K562 (cell line): ENCODE data around the gene PSMA6. TPM values are rescaled to one million over a fixed set of nuclear protein-coding genes. Genes with fewer than 3 reads are reported as not detected.

Experiments used
- CHCHD3 ChIP-seq: fragments of 250-450 bp; sonication (Bioruptor Pico); IDR thresholded peaks from 2 replicates; pipeline ENCODE4 v2.1.2; 2022; ENCODE audit warnings: mild to moderate bottlenecking
- CLOCK ChIP-seq: fragments of 250-450 bp; sonication (Bioruptor Pico); IDR thresholded peaks from 2 replicates; pipeline ENCODE4 v1.4.0; 2020; ENCODE audit warnings: mild to moderate bottlenecking, moderate library complexity, borderline replicate concordance
- NR3C1 ChIP-seq: sonication (generic); formaldehyde crosslinking; IDR thresholded peaks from 2 replicates; pipeline ENCODE4 v1.8.1; 2022; ENCODE audit warnings: missing genetic modification reagents
- TFE3 ChIP-seq: fragments of 450-650 bp; formaldehyde crosslinking; IDR thresholded peaks from 2 replicates; pipeline ENCODE4 v1.4.0; 2020; ENCODE audit warnings: mild to moderate bottlenecking, mixed read lengths
- ZNF57 ChIP-seq: fragments of 450-650 bp; formaldehyde crosslinking; IDR thresholded peaks from 2 replicates; pipeline ENCODE4 v1.4.0; 2020; ENCODE audit warnings: mild to moderate bottlenecking, moderate library complexity
- polyA plus RNA-seq, 8 experiments: library from polyadenylated mRNA; depleted of rRNA in 4 of 8; stranded (reverse) in 5 of 8; unstranded in 3 of 8; fragments of >200 nt; fragmentation: Nextera tagmentation in 2 of 8; fragmentation: Illumina TruSeq in 1 of 8; extraction: Ambion mirVana in 2 of 8; extraction: Trizol in 1 of 8; gene quantifications; 2 replicates each; pipeline versions ENCODE4 v1.2.1 to v1.2.3, GENCODE V29; 2011 to 2014; ENCODE audit warnings: inconsistent platforms in 1 of 8, missing spikeins in 1 of 8
- total RNA-seq, 7 experiments: library from RNA; depleted of rRNA in 6 of 7; stranded (reverse); fragments of >200 nt in 6 of 7; fragmentation: Illumina TruSeq in 2 of 7; extraction: Trizol in 2 of 7; gene quantifications; 2 replicates each; pipeline versions ENCODE4 v1.2.1 to v1.2.3, GENCODE V29; 2011 to 2021; ENCODE audit warnings: low replicate concordance in 1 of 7
- TF ChIP-seq, protein P1 (sequence below): fragments of 250-450 bp; sonication (Bioruptor Pico); IDR thresholded peaks from 2 replicates; pipeline ENCODE4 v1.8.0; 2021; ENCODE audit warnings: moderate library complexity, mild to moderate bottlenecking, inconsistent platforms
- TF ChIP-seq, protein P2 (sequence below): fragments of 450-650 bp; conservative IDR thresholded peaks from 2 replicates; pipeline ENCODE4 v1.6.1; 2016; ENCODE audit warnings: missing genetic modification characterization, low read depth, mild to moderate bottlenecking, control low read depth, missing compliant biosample characterization
- TF ChIP-seq, protein P3 (sequence below): fragments of 250-450 bp; sonication (Bioruptor Pico); IDR thresholded peaks from 2 replicates; pipeline ENCODE4 v1.8.0; 2022; ENCODE audit warnings: inconsistent platforms
- TF ChIP-seq, protein P4 (sequence below): conservative IDR thresholded peaks from 2 replicates; pipeline ENCODE4 v1.6.1; 2011; ENCODE audit warnings: low read depth, mild to moderate bottlenecking, low read length; ENCODE audit not compliant: control insufficient read depth

PSMA6 gene
- total and polyA plus RNA-seq, 9 of the 15 experiments (the other 6 are each of a cell fraction or from before 2014, with no cell fraction given): 210 to 952 (median 288) TPM

DNA sequence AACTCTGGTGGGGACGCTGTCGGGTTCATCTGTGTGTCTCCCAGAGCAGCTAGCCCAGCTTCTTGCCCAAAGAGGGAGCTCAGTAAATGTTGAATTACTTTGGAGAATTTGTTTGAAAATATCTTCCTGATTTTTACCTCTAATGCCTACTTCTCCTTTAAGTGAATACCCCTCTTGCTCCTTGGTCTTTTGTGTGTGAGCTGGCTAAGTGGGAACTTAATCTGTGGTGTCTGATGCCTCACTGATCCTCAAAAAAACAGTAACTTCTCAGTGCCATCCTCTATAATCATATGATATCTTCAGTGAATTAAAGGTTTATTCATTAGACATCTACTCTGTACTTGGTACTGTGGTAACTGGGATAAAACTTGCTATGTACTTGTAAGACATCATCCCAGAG lies 7.7 kb upstream of the PSMA6 start (continued):
- TF ChIP-seq, protein P1, sequence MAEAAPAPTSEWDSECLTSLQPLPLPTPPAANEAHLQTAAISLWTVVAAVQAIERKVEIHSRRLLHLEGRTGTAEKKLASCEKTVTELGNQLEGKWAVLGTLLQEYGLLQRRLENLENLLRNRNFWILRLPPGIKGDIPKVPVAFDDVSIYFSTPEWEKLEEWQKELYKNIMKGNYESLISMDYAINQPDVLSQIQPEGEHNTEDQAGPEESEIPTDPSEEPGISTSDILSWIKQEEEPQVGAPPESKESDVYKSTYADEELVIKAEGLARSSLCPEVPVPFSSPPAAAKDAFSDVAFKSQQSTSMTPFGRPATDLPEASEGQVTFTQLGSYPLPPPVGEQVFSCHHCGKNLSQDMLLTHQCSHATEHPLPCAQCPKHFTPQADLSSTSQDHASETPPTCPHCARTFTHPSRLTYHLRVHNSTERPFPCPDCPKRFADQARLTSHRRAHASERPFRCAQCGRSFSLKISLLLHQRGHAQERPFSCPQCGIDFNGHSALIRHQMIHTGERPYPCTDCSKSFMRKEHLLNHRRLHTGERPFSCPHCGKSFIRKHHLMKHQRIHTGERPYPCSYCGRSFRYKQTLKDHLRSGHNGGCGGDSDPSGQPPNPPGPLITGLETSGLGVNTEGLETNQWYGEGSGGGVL: no peak
- TF ChIP-seq NR3C1 (CRISPR knock-in tag): no peak
- TF ChIP-seq, protein P2, sequence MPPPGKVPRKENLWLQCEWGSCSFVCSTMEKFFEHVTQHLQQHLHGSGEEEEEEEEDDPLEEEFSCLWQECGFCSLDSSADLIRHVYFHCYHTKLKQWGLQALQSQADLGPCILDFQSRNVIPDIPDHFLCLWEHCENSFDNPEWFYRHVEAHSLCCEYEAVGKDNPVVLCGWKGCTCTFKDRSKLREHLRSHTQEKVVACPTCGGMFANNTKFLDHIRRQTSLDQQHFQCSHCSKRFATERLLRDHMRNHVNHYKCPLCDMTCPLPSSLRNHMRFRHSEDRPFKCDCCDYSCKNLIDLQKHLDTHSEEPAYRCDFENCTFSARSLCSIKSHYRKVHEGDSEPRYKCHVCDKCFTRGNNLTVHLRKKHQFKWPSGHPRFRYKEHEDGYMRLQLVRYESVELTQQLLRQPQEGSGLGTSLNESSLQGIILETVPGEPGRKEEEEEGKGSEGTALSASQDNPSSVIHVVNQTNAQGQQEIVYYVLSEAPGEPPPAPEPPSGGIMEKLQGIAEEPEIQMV: no peak
- TF ChIP-seq, protein P3, sequence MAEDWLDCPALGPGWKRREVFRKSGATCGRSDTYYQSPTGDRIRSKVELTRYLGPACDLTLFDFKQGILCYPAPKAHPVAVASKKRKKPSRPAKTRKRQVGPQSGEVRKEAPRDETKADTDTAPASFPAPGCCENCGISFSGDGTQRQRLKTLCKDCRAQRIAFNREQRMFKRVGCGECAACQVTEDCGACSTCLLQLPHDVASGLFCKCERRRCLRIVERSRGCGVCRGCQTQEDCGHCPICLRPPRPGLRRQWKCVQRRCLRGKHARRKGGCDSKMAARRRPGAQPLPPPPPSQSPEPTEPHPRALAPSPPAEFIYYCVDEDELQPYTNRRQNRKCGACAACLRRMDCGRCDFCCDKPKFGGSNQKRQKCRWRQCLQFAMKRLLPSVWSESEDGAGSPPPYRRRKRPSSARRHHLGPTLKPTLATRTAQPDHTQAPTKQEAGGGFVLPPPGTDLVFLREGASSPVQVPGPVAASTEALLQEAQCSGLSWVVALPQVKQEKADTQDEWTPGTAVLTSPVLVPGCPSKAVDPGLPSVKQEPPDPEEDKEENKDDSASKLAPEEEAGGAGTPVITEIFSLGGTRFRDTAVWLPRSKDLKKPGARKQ (CRISPR knock-in tag): no peak
- TF ChIP-seq, protein P4, sequence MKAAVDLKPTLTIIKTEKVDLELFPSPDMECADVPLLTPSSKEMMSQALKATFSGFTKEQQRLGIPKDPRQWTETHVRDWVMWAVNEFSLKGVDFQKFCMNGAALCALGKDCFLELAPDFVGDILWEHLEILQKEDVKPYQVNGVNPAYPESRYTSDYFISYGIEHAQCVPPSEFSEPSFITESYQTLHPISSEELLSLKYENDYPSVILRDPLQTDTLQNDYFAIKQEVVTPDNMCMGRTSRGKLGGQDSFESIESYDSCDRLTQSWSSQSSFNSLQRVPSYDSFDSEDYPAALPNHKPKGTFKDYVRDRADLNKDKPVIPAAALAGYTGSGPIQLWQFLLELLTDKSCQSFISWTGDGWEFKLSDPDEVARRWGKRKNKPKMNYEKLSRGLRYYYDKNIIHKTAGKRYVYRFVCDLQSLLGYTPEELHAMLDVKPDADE: no peak
- TF ChIP-seq CLOCK: no peak
- no peak for TF ChIP-seq TFE3 (CRISPR knock-in tag)
- TF ChIP-seq ZNF57 (CRISPR knock-in tag): no peak
- no peak for TF ChIP-seq CHCHD3 (CRISPR knock-in tag)
